Fibroblast of lung (primary cell): ENCODE measurements around the gene DNAH14. TPM values are rescaled to one million over a fixed set of nuclear protein-coding genes. Genes with fewer than 3 reads are reported as not detected.

Source experiments
- DNase-seq, 2 donors: peaks; one replicate each; pipeline versions ENCODE4 v3.0.0 to v3.0.0-alpha.2; 2010; ENCODE audit warnings: low read depth in 2 of 2
- H2AFZ ChIP-seq: 2 replicates; pipeline ENCODE4 v1.5.1; 2012; ENCODE audit warnings: low read length, control low read depth, inconsistent platforms
- H3K27ac ChIP-seq: 2 replicates; pipeline ENCODE4 v1.5.1; 2011; ENCODE audit warnings: low read length, control low read depth; ENCODE audit not compliant: insufficient read depth
- H3K27me3 ChIP-seq: 2 replicates; pipeline ENCODE4 v1.5.1; 2011; ENCODE audit warnings: mild to moderate bottlenecking, low read length; ENCODE audit not compliant: control insufficient read depth, insufficient read depth
- H3K36me3 ChIP-seq: 2 replicates; pipeline ENCODE4 v1.5.1; 2011; ENCODE audit warnings: low read length; ENCODE audit not compliant: control insufficient read depth, insufficient read depth
- H3K4me1 ChIP-seq: 2 replicates; pipeline ENCODE4 v1.5.1; 2011; ENCODE audit warnings: low read length; ENCODE audit not compliant: control insufficient read depth, insufficient read depth; ENCODE audit errors: extremely low read depth
- H3K4me2 ChIP-seq: 2 replicates; pipeline ENCODE4 v1.5.1; 2011; ENCODE audit warnings: low read length, control low read depth; ENCODE audit not compliant: insufficient read depth; ENCODE audit errors: extremely low read depth
- H3K4me3 ChIP-seq, 4 experiments: fragments of 200-600 bp in 1 of 4; sonication (generic) in 1 of 4; replicated peaks in 1 of 4; 2 replicates each; pipeline ENCODE4 v1.5.1; 2011 to 2016; ENCODE audit warnings: low read length in 4 of 4, low read depth in 3 of 4, mild to moderate bottlenecking in 3 of 4, control low read depth in 2 of 4, inconsistent platforms in 1 of 4, mixed read lengths in 1 of 4; ENCODE audit not compliant: insufficient read depth in 1 of 4; ENCODE audit errors: control extremely low read depth in 1 of 4
- H3K79me2 ChIP-seq: 2 replicates; pipeline ENCODE4 v1.5.1; 2012; ENCODE audit warnings: mild to moderate bottlenecking, low read length, inconsistent platforms; ENCODE audit not compliant: control insufficient read depth, insufficient read depth
- H3K9ac ChIP-seq: 2 replicates; pipeline ENCODE4 v1.5.1; 2011; ENCODE audit warnings: mild to moderate bottlenecking, low read length, control low read depth; ENCODE audit not compliant: insufficient read depth
- H3K9me3 ChIP-seq: 2 replicates; pipeline ENCODE4 v1.5.1; 2012; ENCODE audit warnings: low read depth, low read length; ENCODE audit not compliant: control insufficient read depth, insufficient read depth
- H4K20me1 ChIP-seq: 2 replicates; pipeline ENCODE4 v1.5.1; 2011; ENCODE audit warnings: low read length; ENCODE audit not compliant: control insufficient read depth, insufficient read depth; ENCODE audit errors: extremely low read depth
- EZH2 ChIP-seq: IDR thresholded peaks from 2 replicates; pipeline ENCODE4 v1.5.1; 2012; ENCODE audit warnings: low read length, control low read depth, mild to moderate bottlenecking; ENCODE audit errors: missing control alignments
- polyA plus RNA-seq, 2 donors: library from polyadenylated mRNA; depleted of rRNA in 1 of 2; stranded (reverse) in 1 of 2; unstranded in 1 of 2; fragments of >200 nt; gene quantifications; 2 replicates each; pipeline ENCODE4 v1.2.1, GENCODE V29; 2011 to 2012; ENCODE audit warnings: missing spikeins in 1 of 2
- total RNA-seq: library from RNA; depleted of rRNA; stranded (reverse); fragments of >200 nt; gene quantifications from 2 replicates; pipeline ENCODE4 v1.2.1, GENCODE V29; 2014
- TF ChIP-seq, protein P1 (sequence below), 2 donors: IDR thresholded peaks in 1 of 2; conservative IDR thresholded peaks in 1 of 2; 1 replicate in 1 of 2; 2 replicates in 1 of 2; pipeline ENCODE4 v1.5.1; 2011 to 2012; ENCODE audit warnings: low read length in 2 of 2, control low read depth in 1 of 2, inconsistent platforms in 1 of 2, low read depth in 1 of 2, mild to moderate bottlenecking in 1 of 2

DNAH14 gene
- total and polyA plus RNA-seq, 2 donors (not counting 1 experiment from before 2014, with no cell fraction given) = 5.4 to 19.7 TPM

DNA sequence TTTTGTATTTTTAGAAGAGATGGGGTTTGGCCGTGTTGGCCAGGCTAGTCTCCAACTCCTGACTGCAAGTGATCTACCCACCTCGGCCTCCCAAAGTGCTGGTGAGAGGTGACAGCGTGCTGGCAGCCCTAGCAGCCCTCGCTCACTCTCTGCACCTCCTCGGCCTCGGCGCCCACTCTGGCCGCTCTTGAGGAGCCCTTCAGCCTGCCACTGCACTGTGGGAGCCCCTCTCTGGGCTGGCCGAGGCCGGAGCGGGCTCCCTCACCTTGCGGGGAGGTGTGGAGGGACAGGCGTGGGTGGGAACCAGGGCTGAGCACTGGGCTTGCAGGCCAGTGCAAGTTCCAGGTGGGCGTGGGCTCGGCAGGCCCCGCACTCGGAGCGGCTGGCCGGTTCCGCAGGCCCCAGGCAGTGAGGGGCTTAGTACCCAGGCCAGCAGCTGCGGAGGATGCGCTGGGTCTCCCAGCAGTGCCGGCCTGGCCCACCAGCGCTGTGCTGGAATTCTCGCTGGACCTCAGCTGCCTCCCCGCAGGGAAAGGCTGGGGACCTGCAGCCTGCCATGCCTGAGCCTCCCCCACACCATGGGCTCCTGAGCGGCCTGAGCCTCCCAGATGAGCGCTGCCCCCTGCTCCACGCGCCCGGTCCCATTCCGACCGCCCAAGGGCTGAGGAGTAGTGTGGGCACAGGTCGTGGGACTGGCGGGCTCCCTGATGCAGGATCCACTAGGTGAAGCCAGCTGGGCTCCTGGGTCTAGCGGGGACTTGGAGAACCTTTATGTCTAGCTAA is 501.8 kb downstream of the DNAH14 start:
- no peak overlapping the region for H3K4me3 ChIP-seq
- DNase-seq = no peak
- peaks cover 16% of the 10 kb centered on the region for H3K79me2 ChIP-seq
- no peak overlapping the region for H3K27ac ChIP-seq
- no peak overlapping the region for H3K9ac ChIP-seq
- no peaks in the 10 kb centered on the region for H4K20me1 ChIP-seq
- TF ChIP-seq, protein P1, sequence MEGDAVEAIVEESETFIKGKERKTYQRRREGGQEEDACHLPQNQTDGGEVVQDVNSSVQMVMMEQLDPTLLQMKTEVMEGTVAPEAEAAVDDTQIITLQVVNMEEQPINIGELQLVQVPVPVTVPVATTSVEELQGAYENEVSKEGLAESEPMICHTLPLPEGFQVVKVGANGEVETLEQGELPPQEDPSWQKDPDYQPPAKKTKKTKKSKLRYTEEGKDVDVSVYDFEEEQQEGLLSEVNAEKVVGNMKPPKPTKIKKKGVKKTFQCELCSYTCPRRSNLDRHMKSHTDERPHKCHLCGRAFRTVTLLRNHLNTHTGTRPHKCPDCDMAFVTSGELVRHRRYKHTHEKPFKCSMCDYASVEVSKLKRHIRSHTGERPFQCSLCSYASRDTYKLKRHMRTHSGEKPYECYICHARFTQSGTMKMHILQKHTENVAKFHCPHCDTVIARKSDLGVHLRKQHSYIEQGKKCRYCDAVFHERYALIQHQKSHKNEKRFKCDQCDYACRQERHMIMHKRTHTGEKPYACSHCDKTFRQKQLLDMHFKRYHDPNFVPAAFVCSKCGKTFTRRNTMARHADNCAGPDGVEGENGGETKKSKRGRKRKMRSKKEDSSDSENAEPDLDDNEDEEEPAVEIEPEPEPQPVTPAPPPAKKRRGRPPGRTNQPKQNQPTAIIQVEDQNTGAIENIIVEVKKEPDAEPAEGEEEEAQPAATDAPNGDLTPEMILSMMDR (conservative IDR thresholded peaks at IDR 0.05 in 1 of 2, IDR thresholded peaks at IDR 0.05 in 1 of 2; ENCODE audit: low read depth in 1 of 2, low read length in 2 of 2) = no peak
- no peak for TF ChIP-seq EZH2
- H2AFZ ChIP-seq = no peak overlapping the region
- H3K4me2 ChIP-seq = no peak overlapping the region
- H3K27me3 ChIP-seq = peaks cover 2% of the 10 kb centered on the region
- H3K9me3 ChIP-seq = no peaks in the 10 kb centered on the region
- no peaks in the 10 kb centered on the region for H3K4me1 ChIP-seq
- H3K36me3 ChIP-seq = no peaks in the 10 kb centered on the region

DNA sequence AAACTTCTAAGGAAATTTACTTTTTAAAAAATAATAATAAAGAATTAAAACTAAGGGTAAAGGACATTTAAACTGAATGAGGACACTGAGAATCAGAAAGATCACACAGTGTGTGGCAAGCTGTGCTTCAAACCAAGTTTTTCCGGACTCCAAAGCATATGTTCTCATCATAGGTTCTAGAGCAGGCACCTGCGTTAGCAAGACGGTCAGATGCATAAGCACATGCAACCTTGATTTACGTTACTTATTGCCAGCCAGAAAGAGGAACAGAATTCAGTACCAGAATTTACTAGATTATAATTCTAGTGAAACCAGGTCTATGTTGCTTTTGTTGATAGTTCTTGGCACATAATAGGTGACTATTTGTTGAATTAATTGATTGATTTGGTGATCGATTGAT is 504.6 kb downstream of the DNAH14 start:
- Histone ChIP-seq H3K79me2 (no peaks in the 10 kb centered on the region), H2AFZ (no peak overlapping the region), H3K27me3 (peaks cover 2% of the 10 kb centered on the region), H3K4me1 (no peaks in the 10 kb centered on the region), H3K27ac (no peak overlapping the region), H4K20me1 (no peaks in the 10 kb centered on the region), H3K36me3 (no peaks in the 10 kb centered on the region), H3K9me3 (no peaks in the 10 kb centered on the region), H3K4me3 (no peak overlapping the region), H3K9ac (no peak overlapping the region), H3K4me2 (no peak overlapping the region)
- DNase-seq = no peak
- TF ChIP-seq EZH2 = no peak
- TF ChIP-seq, protein P1 (conservative IDR thresholded peaks at IDR 0.05 in 1 of 2, IDR thresholded peaks at IDR 0.05 in 1 of 2; ENCODE audit: low read depth in 1 of 2, low read length in 2 of 2) = no peak

- Histone ChIP-seq H3K36me3 (no peaks in the 10 kb centered on the region), H3K27me3 (peaks cover 2% of the 10 kb centered on the region), H3K9me3 (no peaks in the 10 kb centered on the region), H3K4me2 (no peak overlapping the region), H2AFZ (no peak overlapping the region), H3K4me3 (no peak overlapping the region), H3K4me1 (no peaks in the 10 kb centered on the region), H3K79me2 (no peaks in the 10 kb centered on the region), H3K9ac (no peak overlapping the region), H3K27ac (no peak overlapping the region), H4K20me1 (no peaks in the 10 kb centered on the region)
- no peak for TF ChIP-seq EZH2
- TF ChIP-seq, protein P1 (conservative IDR thresholded peaks at IDR 0.05 in 1 of 2, IDR thresholded peaks at IDR 0.05 in 1 of 2; ENCODE audit: low read depth in 1 of 2, low read length in 2 of 2) = no peak
- DNase-seq = no peak
Observed at GRCh38 chr1:225435076-225435475, 505.6 kb downstream of the DNAH14 start.
